ENCODE data around the gene CNNM3.

Gene CNNM3

GRCh38 chr2:96816127-96816835 lies at the start of gene CNNM3:
Gene CNNM3 (plus strand): TSS chr2:96816268. CDS start chr2:96816278, 10 bp downstream.
- Histone ChIP-seq H3K4me3 (ENCODE audit: low read depth in 1 of 5, low read length in 5 of 5) (peak within 1 kb of the TSS; percentile 77 to 82 (median 79)), H3K36me3 (ENCODE audit: control insufficient read depth in 5 of 5, insufficient read depth in 5 of 5, low read length in 5 of 5) (peaks cover 0 to 7% (median 0%) of the 10 kb centered on the region in 5 donors), H3K27me3 (ENCODE audit: control insufficient read depth in 5 of 5, insufficient read depth in 4 of 5, low read length in 5 of 5) (no peaks in the 10 kb centered on the region), H3K4me1 (ENCODE audit: control insufficient read depth in 5 of 5, insufficient read depth in 5 of 5, low read length in 5 of 5) (peaks cover 7 to 44% (median 33%) of the 10 kb centered on the region in 5 donors), H3K9ac (ENCODE audit: low read length in 5 of 5) (peak within 1 kb of the TSS; percentile 48 to 88 (median 79)), H3K9me3 (ENCODE audit: control insufficient read depth in 5 of 5, low read length in 5 of 5) (no peaks in the 10 kb centered on the region), H3K27ac (ENCODE audit: low read depth, low read length) (peak within 1 kb of the TSS; percentile 75)

DNA sequence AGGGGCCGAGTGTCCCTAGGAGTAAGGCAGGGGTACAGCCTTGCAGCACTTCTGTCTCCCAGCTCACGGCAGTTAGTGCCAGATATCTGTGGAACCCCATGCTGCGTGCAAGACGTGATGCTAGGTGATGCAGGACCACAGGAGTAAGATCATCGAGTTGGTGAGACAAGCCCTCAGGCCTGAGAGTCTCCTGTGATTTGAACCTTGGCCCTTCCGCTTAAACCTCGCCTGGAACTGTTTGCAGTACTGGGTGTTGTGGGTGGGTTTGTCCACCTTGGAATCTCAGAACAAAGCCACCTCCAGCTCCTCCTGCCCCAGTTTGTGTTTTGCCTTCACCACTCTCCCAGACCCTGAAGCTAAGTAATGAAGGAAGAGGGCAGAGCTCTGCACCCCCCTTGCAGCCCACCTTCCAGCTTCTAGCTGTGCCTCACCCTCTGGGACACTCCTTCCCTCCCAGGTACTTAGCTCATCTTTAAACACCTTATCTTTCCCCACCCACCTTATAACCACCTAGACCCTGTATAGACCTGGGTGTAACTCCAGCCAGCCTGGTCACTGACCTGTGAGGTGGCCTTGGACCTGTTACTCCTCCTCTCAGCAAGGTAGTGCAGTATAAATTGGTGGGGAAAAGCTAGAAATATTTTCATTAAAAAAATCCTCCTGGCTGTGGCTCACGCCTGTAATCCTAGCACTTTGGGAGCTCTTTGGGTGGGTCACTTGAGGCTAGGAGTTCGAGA lies 48.8 kb upstream of the CNNM3 start:
- H3K9ac ChIP-seq (ENCODE audit: low read length in 5 of 5), result no peak overlapping the region

DNA sequence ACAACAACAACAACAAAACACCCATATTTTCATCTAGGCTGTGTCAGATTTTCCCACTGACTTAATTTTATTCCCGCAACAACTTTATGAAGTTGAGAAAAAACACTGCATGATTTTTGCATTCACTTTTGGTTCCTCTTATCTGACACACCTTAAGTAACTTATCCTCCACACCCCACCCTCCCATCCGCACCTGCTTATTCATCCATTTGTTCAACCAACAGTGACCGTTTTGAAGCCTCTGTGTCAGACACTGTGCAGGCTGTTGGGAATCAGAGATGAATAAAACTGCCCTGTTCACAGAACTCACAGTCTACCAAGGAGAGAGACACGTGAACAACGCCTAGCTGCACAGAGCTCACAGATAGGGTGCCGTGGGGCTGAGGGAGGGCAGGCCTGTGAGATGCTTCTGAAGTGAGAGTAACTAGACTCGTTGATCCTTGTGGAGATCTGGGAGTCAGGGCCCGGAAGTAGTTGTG lies 47.9 kb upstream of the CNNM3 start:
- H3K4me3 ChIP-seq (ENCODE audit: low read depth in 1 of 5, low read length in 5 of 5), result no peak overlapping the region
- no peak overlapping the region for H3K9ac ChIP-seq (ENCODE audit: low read length in 5 of 5)
- peaks cover 0 to 3% (median 0%) of the 10 kb centered on the region in 5 donors for H3K36me3 ChIP-seq (ENCODE audit: control insufficient read depth in 5 of 5, insufficient read depth in 5 of 5, low read length in 5 of 5)
- peaks cover 3 to 26% (median 22%) of the 10 kb centered on the region in 5 donors for H3K4me1 ChIP-seq (ENCODE audit: control insufficient read depth in 5 of 5, insufficient read depth in 5 of 5, low read length in 5 of 5)
- no peaks in the 10 kb centered on the region for H3K27me3 ChIP-seq (ENCODE audit: control insufficient read depth in 5 of 5, insufficient read depth in 4 of 5, low read length in 5 of 5)
- no peaks in the 10 kb centered on the region for H3K9me3 ChIP-seq (ENCODE audit: control insufficient read depth in 5 of 5, low read length in 5 of 5)
- no peak overlapping the region for H3K27ac ChIP-seq (ENCODE audit: low read depth, low read length)

More for the DNA sequence above, 48.8 kb upstream of the CNNM3 start:
- H3K4me3 ChIP-seq (ENCODE audit: low read depth in 1 of 5, low read length in 5 of 5), result no peak overlapping the region
- H3K36me3 ChIP-seq (ENCODE audit: control insufficient read depth in 5 of 5, insufficient read depth in 5 of 5, low read length in 5 of 5), result peaks cover 0 to 3% (median 0%) of the 10 kb centered on the region in 5 donors
- no peak overlapping the region for H3K27ac ChIP-seq (ENCODE audit: low read depth, low read length)
- H3K9me3 ChIP-seq (ENCODE audit: control insufficient read depth in 5 of 5, low read length in 5 of 5), result no peaks in the 10 kb centered on the region
- no peaks in the 10 kb centered on the region for H3K27me3 ChIP-seq (ENCODE audit: control insufficient read depth in 5 of 5, insufficient read depth in 4 of 5, low read length in 5 of 5)
- peaks cover 3 to 34% (median 30%) of the 10 kb centered on the region in 5 donors for H3K4me1 ChIP-seq (ENCODE audit: control insufficient read depth in 5 of 5, insufficient read depth in 5 of 5, low read length in 5 of 5)

- peaks cover 0 to 13% (median 8%) of the 10 kb centered on the region in 5 donors for H3K4me1 ChIP-seq (ENCODE audit: control insufficient read depth in 5 of 5, insufficient read depth in 5 of 5, low read length in 5 of 5)
- H3K27me3 ChIP-seq (ENCODE audit: control insufficient read depth in 5 of 5, insufficient read depth in 4 of 5, low read length in 5 of 5), result no peaks in the 10 kb centered on the region
- H3K9ac ChIP-seq (ENCODE audit: low read length in 5 of 5), result no peak overlapping the region
- H3K27ac ChIP-seq (ENCODE audit: low read depth, low read length), result no peak overlapping the region
- H3K36me3 ChIP-seq (ENCODE audit: control insufficient read depth in 5 of 5, insufficient read depth in 5 of 5, low read length in 5 of 5), result peaks cover 0 to 3% (median 0%) of the 10 kb centered on the region in 5 donors
- peak overlapping the region in 1 of 5 donors; percentile 11 for H3K4me3 ChIP-seq (ENCODE audit: low read depth in 1 of 5, low read length in 5 of 5)
- H3K9me3 ChIP-seq (ENCODE audit: control insufficient read depth in 5 of 5, low read length in 5 of 5), result no peaks in the 10 kb centered on the region
Measured at GRCh38 chr2:96769814-96770213, 46.3 kb upstream of the CNNM3 start.

DNA sequence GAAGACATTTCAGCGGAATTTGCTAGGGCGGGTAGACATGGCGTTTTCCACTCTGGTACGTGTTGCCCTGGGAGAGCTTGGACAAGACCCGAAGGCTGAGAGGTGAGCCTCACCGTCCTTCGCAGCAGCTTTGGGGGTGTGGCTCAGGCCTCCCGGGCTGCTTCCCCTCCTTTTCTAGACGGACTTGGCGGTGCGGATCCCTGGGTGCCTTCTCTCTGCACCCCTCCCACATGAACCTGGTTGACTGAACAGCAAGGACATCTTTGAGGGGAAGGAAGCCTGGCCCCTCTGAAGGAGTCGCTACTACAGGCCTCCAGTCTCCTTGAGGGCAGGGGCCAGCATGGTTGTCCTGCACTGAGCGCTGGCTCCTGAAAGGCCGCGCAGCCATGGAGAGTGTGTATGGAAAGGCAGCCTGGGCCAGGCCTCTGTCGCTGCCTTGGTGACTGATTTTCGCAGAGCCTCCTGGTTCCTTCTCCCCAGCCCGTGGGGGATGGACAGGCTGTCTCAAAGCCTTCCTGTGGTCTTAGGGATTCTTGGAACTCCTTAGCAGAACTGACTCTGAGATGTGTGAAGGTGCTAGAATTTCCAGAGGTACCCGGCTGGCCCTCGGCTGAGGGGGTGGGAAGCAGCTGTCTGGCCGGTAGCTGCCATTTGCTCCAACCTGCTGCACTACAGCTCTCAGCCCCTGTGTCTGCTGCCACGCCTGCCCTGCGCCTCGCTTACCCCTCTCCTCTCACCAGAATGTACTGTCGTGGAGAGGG lies 45.4 kb upstream of the CNNM3 start:
- no peak overlapping the region for H3K27ac ChIP-seq (ENCODE audit: low read depth, low read length)
- H3K36me3 ChIP-seq (ENCODE audit: control insufficient read depth in 5 of 5, insufficient read depth in 5 of 5, low read length in 5 of 5), result peaks cover 0 to 3% (median 0%) of the 10 kb centered on the region in 5 donors
- no peaks in the 10 kb centered on the region for H3K9me3 ChIP-seq (ENCODE audit: control insufficient read depth in 5 of 5, low read length in 5 of 5)
- H3K4me3 ChIP-seq (ENCODE audit: low read depth in 1 of 5, low read length in 5 of 5), result no peak overlapping the region
- H3K9ac ChIP-seq (ENCODE audit: low read length in 5 of 5), result no peak overlapping the region
- peaks cover 0 to 13% (median 8%) of the 10 kb centered on the region in 5 donors for H3K4me1 ChIP-seq (ENCODE audit: control insufficient read depth in 5 of 5, insufficient read depth in 5 of 5, low read length in 5 of 5)
- no peaks in the 10 kb centered on the region for H3K27me3 ChIP-seq (ENCODE audit: control insufficient read depth in 5 of 5, insufficient read depth in 4 of 5, low read length in 5 of 5)

DNA sequence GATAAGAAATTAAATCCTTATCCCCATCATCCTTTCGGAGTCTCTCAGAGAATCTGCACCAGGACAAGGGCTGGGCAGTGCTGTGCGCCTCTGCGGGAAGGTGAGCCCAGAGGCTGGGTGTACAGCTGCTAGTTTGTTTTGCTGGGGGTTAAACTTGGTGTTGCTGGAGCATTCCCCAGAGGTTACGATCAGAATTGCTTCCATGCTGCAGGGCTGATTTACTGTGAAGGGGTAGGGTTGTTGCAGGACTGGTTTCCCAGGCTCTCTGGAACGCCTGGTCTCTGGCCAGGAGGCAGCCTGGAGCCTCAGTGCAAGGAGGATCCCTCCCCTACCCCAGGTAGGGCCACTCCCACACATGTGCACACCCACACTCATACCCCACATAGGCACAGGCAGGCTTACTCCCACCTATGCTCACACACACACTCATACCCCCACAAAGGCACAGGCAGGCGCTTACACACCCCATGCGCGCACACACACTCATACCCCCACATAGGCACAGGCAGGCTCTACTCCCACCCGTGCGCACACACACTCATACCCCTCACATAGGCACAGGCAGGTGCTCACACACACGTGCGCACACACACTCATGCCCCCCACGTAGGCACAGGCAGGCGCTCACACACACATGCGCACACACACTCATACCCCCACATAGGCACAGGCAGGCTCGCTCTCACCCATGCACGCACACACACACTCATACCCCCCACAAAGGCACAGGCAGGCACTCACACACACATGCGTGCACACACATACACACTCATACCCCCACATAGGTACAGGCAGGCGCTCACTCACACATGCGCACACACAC lies 44.1 kb upstream of the CNNM3 start:
- Histone ChIP-seq H3K9ac (ENCODE audit: low read length in 5 of 5) (no peak overlapping the region), H3K4me1 (ENCODE audit: control insufficient read depth in 5 of 5, insufficient read depth in 5 of 5, low read length in 5 of 5) (peaks cover 0 to 13% (median 8%) of the 10 kb centered on the region in 5 donors), H3K9me3 (ENCODE audit: control insufficient read depth in 5 of 5, low read length in 5 of 5) (no peaks in the 10 kb centered on the region)

GRCh38 chr2:96772903-96773671 lies 43.0 kb upstream of the CNNM3 start:
- H3K4me1 ChIP-seq (ENCODE audit: control insufficient read depth in 5 of 5, insufficient read depth in 5 of 5, low read length in 5 of 5), result peaks cover 0 to 13% (median 8%) of the 10 kb centered on the region in 5 donors
- H3K36me3 ChIP-seq (ENCODE audit: control insufficient read depth in 5 of 5, insufficient read depth in 5 of 5, low read length in 5 of 5), result peaks cover 0 to 3% (median 0%) of the 10 kb centered on the region in 5 donors
- no peak overlapping the region for H3K9ac ChIP-seq (ENCODE audit: low read length in 5 of 5)
- no peaks in the 10 kb centered on the region for H3K27me3 ChIP-seq (ENCODE audit: control insufficient read depth in 5 of 5, insufficient read depth in 4 of 5, low read length in 5 of 5)
- no peaks in the 10 kb centered on the region for H3K9me3 ChIP-seq (ENCODE audit: control insufficient read depth in 5 of 5, low read length in 5 of 5)
- no peak overlapping the region for H3K4me3 ChIP-seq (ENCODE audit: low read depth in 1 of 5, low read length in 5 of 5)
- no peak overlapping the region for H3K27ac ChIP-seq (ENCODE audit: low read depth, low read length)

More for the DNA sequence above, 44.1 kb upstream of the CNNM3 start:
- no peak overlapping the region for H3K27ac ChIP-seq (ENCODE audit: low read depth, low read length)
- no peak overlapping the region for H3K4me3 ChIP-seq (ENCODE audit: low read depth in 1 of 5, low read length in 5 of 5)
- H3K27me3 ChIP-seq (ENCODE audit: control insufficient read depth in 5 of 5, insufficient read depth in 4 of 5, low read length in 5 of 5), result no peaks in the 10 kb centered on the region
- H3K36me3 ChIP-seq (ENCODE audit: control insufficient read depth in 5 of 5, insufficient read depth in 5 of 5, low read length in 5 of 5), result peaks cover 0 to 3% (median 0%) of the 10 kb centered on the region in 5 donors

DNA sequence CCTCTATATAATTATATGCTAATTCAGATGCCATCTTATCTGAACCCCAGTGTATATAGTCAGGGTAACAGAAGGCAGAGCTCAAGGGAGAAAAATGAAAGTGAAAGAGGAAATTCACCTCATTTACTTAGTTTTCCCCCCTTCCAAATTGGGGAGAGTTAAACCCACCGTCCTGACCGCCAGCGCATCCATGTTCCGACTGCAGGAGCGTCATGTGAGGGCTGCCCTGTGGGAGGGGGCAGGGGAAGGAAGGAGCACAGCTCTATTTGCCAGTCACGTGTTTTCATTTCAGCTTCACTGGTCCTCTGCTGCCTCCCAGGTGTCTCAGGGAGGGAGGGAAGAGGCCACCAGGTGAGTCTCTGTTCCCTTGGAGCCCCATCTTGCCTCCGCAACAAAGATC lies 42.1 kb upstream of the CNNM3 start:
- Histone ChIP-seq H3K27ac (ENCODE audit: low read depth, low read length) (no peak overlapping the region), H3K9me3 (ENCODE audit: control insufficient read depth in 5 of 5, low read length in 5 of 5) (no peaks in the 10 kb centered on the region), H3K27me3 (ENCODE audit: control insufficient read depth in 5 of 5, insufficient read depth in 4 of 5, low read length in 5 of 5) (no peaks in the 10 kb centered on the region), H3K9ac (ENCODE audit: low read length in 5 of 5) (no peak overlapping the region), H3K36me3 (ENCODE audit: control insufficient read depth in 5 of 5, insufficient read depth in 5 of 5, low read length in 5 of 5) (peaks cover 0 to 3% (median 0%) of the 10 kb centered on the region in 5 donors), H3K4me1 (ENCODE audit: control insufficient read depth in 5 of 5, insufficient read depth in 5 of 5, low read length in 5 of 5) (peaks cover 0 to 13% (median 8%) of the 10 kb centered on the region in 5 donors), H3K4me3 (ENCODE audit: low read depth in 1 of 5, low read length in 5 of 5) (peak overlapping the region in 4 of 5 donors; percentile 19 to 51 (median 37))
